Nephron progenitor cell (in vitro differentiated cells): ENCODE results near the gene KRT3.

ENCODE experiments used
- DNase-seq: peaks from one replicate; pipeline ENCODE4 v3.0.0; 2021
- H3K27ac Mint-ChIP-seq: 2 replicates; pipeline ENCODE4 v1.8.0; 2021; ENCODE audit warnings: mild to moderate bottlenecking, moderate library complexity, mixed read lengths
- H3K27me3 Mint-ChIP-seq: 2 replicates; pipeline ENCODE4 v1.8.0; 2021; ENCODE audit warnings: mild to moderate bottlenecking, low read depth, mixed read lengths; ENCODE audit not compliant: poor library complexity
- H3K36me3 Mint-ChIP-seq: 2 replicates; pipeline ENCODE4 v1.8.0; 2021; ENCODE audit warnings: low read depth, mixed read lengths
- H3K4me1 Mint-ChIP-seq: 2 replicates; pipeline ENCODE4 v1.8.0; 2021; ENCODE audit warnings: mixed read lengths
- H3K4me3 Mint-ChIP-seq: 2 replicates; pipeline ENCODE4 v1.8.0; 2021; ENCODE audit warnings: mild to moderate bottlenecking, moderate library complexity, mixed read lengths
- H3K9me3 Mint-ChIP-seq: 2 replicates; pipeline ENCODE4 v1.8.0; 2021; ENCODE audit warnings: mild to moderate bottlenecking, moderate library complexity, mixed read lengths
- TF ChIP-seq, protein P1 (sequence below): fragments of 200-600 bp; sonication (generic); IDR thresholded peaks from 2 replicates; pipeline ENCODE4 v1.5.0; 2021; ENCODE audit warnings: antibody characterized with exemption

Gene KRT3

DNA sequence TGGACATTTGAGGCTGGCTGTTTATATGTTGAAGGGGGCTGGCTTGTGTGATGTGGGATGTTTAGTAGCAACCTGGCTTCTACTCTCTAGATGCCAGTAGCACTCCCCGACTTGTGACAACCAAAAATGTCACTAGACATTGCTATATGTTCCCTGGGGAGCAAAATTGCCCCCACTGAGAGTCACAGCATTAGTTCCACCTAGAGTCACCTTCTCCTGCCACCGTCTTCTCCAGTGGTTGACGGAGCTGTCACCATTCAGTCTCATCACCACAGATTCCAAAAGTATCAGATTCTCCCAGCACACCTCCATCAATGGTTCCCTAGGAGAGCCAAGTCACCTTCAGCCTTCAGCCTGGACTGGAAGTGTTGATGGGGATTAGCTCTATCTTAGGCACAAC, 11.0 kb downstream of the KRT3 start:
- Mint-ChIP-seq H3K27ac (no peak overlapping the region), H3K27me3 (peaks cover 50% of the 10 kb centered on the region), H3K36me3 (no peaks in the 10 kb centered on the region), H3K4me3 (no peak overlapping the region), H3K9me3 (no peaks in the 10 kb centered on the region), H3K4me1 (no peaks in the 10 kb centered on the region)
- TF ChIP-seq, protein P1, sequence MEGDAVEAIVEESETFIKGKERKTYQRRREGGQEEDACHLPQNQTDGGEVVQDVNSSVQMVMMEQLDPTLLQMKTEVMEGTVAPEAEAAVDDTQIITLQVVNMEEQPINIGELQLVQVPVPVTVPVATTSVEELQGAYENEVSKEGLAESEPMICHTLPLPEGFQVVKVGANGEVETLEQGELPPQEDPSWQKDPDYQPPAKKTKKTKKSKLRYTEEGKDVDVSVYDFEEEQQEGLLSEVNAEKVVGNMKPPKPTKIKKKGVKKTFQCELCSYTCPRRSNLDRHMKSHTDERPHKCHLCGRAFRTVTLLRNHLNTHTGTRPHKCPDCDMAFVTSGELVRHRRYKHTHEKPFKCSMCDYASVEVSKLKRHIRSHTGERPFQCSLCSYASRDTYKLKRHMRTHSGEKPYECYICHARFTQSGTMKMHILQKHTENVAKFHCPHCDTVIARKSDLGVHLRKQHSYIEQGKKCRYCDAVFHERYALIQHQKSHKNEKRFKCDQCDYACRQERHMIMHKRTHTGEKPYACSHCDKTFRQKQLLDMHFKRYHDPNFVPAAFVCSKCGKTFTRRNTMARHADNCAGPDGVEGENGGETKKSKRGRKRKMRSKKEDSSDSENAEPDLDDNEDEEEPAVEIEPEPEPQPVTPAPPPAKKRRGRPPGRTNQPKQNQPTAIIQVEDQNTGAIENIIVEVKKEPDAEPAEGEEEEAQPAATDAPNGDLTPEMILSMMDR, result no peak
- no peak for DNase-seq

DNA sequence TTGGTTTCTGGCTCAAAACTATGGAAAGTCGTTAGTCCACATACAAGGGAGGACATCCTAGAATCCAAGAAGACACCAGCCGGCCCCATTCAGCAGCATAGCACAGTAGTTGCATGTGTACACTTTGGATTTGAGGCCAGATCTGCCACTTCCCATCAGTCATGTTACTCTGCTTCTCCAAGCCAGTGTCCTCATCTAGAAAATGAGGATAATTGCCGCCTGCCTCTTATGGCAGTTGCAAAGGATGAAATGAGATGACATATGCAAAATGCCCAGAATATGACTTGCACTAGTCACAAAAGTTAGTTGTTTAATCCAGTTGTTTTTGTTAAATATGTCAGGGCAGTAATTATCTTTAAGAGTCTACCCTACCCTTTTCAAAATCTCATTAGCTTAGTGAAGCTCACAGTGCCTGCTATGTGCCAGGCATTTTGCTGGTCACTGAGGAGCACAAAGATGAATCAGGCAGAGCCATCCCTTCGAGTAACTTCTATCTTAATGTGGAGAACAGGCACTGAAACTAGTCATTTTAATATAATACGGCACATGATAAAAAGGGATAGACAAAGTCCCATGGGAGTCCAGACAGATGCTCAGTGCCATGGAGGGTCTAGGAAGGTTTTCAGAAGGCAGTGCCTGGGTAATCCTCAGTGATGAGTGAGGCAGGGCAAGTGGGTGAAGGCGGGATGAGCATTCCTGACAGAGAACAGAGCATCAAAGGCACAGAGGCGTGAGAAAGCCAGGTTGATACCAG, 12.2 kb downstream of the KRT3 start:
- no peaks in the 10 kb centered on the region for H3K9me3 Mint-ChIP-seq
- no peaks in the 10 kb centered on the region for H3K4me1 Mint-ChIP-seq
- no peak for DNase-seq
- no peak overlapping the region for H3K27ac Mint-ChIP-seq
- no peak overlapping the region for H3K4me3 Mint-ChIP-seq
- TF ChIP-seq, protein P1, result no peak
- no peaks in the 10 kb centered on the region for H3K36me3 Mint-ChIP-seq
- peaks cover 54% of the 10 kb centered on the region for H3K27me3 Mint-ChIP-seq

DNA sequence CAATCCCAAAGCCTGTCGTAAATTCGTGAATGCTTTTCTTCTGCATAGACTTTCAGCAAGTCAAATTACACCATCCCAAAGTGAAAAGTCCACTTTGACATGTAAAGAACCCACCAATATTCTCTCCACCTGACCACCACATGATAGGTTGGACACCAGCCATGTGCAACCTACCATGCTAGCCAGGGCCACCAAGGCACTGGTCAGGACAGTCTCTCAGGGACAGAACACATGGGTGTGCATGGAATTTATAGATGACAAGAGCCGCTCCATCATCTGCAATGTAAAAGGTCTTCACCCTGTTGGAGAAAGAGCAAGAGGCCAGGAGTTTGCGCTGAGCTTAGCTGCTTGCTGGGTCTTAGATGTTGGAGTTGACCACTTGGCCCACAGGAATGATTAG, 13.4 kb downstream of the KRT3 start:
- TF ChIP-seq, protein P1, result no peak
- Mint-ChIP-seq H3K4me1 (no peaks in the 10 kb centered on the region), H3K27ac (no peak overlapping the region), H3K27me3 (peaks cover 48% of the 10 kb centered on the region), H3K36me3 (no peaks in the 10 kb centered on the region), H3K9me3 (no peaks in the 10 kb centered on the region), H3K4me3 (no peak overlapping the region)
- no peak for DNase-seq

- peaks cover 46% of the 10 kb centered on the region for H3K27me3 Mint-ChIP-seq
These were observed 14.4 kb downstream of the KRT3 start for GRCh38 chr12:52781399-52782082.

DNA sequence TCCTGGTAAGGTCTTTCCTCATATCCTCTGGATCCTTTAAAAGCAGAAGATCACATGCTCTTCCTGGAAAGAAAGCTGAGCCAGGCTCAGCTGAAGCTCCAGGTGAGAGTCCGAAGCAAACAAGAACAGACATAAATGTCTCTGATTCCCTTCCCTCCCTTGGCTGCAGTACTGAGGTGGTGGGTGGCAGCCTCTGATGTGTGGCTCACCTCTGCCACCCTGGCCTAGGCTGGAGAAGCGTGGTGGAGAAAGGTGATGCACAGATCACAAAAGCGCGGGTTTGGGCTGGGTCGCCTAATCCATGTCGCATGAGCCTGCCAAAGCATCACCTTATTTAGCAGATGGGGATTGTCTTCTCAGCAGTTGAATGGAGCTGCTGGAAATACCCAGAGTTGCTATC, 16.0 kb downstream of the KRT3 start:
- no peaks in the 10 kb centered on the region for H3K4me1 Mint-ChIP-seq
- H3K27me3 Mint-ChIP-seq, result peaks cover 35% of the 10 kb centered on the region
- TF ChIP-seq, protein P1, result no peak
- no peak for DNase-seq
- no peaks in the 10 kb centered on the region for H3K36me3 Mint-ChIP-seq
- no peaks in the 10 kb centered on the region for H3K9me3 Mint-ChIP-seq
- H3K4me3 Mint-ChIP-seq, result no peak overlapping the region
- no peak overlapping the region for H3K27ac Mint-ChIP-seq

More at GRCh38 chr12:52781399-52782082, 14.4 kb downstream of the KRT3 start:
- Mint-ChIP-seq H3K36me3 (no peaks in the 10 kb centered on the region), H3K4me1 (no peaks in the 10 kb centered on the region), H3K4me3 (no peak overlapping the region), H3K27ac (no peak overlapping the region), H3K9me3 (no peaks in the 10 kb centered on the region)
- TF ChIP-seq, protein P1, result no peak
- no peak for DNase-seq
